Dermis blood vessel endothelial cell (primary cell): ENCODE data around the gene PCDH15. TPM values are rescaled to one million over a fixed set of nuclear protein-coding genes. Genes with fewer than 3 reads are reported as not detected.

Source experiments
- DNase-seq: peaks from one replicate; pipeline ENCODE4 v3.0.0; 2010
- total RNA-seq: library from RNA; depleted of rRNA; stranded (reverse); fragments of >200 nt; gene quantifications from 2 replicates; pipeline ENCODE4 v1.2.3, GENCODE V29; 2014

Gene PCDH15
- total RNA-seq, 1 donor from 2014 or later: not detected

DNA sequence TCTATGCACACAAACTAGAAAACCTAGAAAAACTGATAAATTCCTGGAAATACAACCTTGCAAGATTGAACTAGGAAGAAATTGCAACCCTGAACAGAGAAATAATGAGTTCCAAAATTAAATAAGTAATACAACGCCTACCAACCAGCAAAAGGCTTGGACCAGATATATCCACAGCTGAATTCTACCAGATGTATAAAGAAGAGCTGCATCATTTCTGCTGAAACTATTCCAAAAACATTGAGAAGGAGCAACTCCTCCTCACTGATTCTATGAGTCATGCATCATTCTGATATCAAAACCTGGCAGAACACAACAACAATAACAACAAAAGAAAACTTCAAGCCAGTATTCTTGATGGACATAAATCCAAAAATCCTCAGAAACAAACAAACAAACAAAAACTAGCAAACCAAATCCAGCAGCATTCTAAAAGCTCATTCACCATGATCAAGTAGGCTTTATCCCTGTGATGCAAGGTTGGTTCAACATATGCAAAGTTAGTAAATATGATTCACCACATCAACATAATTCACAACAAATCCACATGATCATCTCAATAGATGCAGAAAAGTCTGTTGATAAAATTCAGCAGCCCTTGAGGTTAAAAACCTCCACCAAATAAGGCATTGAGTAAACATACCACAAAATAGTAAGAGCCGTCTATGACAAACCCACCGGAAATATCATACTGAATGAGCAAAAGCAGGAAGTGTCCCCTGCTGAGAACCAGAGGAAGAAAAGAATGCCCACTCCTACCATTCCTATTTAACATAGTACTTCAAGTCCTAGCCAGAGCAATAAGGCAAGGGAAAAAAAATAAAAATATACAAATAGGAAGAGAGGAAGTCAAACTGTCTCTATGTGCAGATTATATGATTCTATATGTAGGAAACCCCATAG is 98.2 kb downstream of the PCDH15 start:
- DNase-seq: no peak

DNA sequence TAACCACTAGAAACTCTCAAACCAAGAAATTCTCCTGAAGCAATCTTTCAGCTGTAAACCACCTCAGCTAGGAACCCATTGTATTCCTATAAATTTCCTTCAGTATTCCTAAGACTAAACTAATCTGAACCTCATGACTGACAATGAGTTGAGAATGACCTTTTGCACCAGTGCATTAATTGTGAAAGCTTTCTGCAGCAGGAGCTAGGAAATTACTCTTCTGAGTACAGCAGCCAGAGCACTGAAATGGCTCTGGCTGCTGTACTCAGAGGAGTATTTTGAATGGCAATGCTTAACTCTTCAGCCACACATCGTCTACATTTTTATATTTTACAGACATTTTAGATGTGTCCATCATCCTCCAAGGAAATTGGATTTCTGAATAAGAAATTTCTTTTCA is 109.7 kb downstream of the PCDH15 start:
- DNase-seq: no peak

DNA sequence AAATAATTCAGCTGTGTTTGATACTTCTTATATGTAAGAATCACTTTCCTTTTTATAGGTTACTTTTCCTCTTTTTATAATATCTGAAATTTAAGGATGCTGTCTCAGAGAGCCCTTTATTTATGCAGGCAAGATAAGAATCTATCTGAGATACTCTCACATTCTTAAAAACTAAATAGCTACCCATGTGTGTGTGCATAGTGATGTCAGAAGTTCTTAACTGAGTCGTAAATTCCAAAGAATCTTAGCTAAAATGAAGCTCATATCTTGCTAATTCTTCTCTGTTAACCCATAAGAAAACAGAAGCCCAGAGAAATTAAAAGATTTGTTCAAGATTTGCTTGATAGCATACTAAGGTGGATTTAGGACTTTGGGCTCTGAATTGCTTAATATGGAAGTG is 118.5 kb downstream of the PCDH15 start:
- no peak for DNase-seq

DNA sequence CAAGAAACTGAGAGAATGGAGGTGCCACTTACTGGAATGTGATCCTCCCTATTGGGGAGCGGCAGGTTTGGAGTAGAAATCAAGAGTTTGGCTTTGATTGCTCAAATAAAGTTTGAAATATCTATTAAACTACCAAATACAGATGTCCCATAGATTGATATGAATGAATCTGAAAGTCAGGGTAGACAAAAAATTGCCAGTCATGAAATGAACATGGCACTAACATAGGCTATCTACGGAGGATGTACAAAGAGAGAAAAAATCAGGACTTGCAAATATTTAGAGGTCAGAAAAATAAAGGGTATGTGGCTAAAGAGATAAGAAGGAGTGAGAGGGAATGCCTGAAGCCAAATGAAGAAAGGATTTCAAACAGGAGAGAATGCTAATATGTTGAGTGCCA is 119.9 kb downstream of the PCDH15 start:
- DNase-seq: no peak

DNA sequence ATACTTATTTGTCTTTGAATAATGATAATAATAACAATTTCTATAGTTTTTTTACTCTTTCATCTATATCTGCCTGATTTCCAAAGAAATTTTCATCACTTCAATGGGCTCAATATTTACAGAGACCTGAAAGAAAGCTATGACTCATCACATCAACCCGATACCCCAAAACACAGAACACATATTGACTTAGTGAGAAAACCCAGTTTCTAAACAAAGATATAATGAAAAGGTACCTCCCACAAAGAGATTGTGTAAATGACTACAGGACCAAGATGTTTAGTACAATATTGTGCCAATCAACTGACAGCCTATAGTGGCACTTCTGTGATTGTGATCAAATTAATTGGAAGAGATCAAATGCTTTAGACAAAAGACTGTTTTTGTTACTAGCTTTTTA is 133.9 kb downstream of the PCDH15 start:
- DNase-seq: no peak

DNA sequence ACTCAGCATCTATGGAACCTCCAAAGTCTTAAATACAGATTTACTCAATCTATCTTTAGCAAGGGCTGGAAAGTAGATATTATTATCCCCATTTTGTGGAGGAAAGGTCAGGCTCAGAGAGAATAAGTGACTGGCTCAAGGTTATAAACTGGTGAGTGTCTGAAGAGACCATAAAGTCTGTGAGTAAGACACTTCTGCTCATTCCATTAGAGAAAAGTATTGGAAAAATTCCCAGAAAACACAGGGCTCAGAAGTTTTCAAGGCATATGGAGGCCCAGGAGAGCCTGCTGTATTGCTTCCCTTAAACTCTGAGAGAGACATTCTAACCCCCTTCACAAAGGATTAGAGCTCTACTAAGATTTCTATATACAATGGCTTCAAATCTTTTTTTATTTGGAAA is 134.8 kb downstream of the PCDH15 start:
- DNase-seq: no peak

DNA sequence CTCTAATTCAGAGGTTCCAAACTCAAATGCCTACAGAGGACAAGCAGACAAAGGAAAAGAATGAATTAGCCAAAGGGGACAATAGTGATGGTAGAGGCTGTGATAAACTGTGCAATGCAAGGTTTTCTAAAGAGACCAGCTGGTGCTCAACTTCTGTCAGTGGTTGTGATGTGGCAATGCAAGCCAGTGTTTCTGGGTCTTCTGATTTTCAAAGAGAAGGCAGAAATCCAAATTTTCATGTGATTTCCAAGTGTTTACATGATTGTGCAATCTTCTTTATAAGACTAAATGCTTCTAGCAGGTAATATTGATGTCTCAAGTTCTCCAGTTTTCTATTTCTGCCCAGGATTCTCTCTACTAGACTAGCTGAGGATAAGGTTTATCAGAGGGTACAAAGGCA is 135.9 kb downstream of the PCDH15 start:
- no peak for DNase-seq

DNA sequence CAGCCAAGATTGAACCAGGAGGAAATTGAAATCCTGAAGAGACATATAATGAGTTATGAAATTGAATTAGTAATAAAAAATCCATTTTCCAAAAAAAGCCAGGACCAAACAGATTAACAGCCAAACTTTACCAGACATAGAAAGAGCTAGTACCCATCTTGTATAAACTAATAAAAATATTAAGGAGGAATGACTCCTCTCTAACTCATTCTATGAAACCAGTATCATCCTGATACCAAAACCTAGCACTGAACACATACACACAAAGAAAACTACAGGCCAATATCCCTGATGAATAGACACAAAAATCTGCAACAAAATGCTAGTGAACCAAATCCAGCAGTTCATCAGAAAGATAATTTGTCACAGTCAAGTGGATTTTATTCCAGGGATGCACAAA is 140.6 kb downstream of the PCDH15 start:
- no peak for DNase-seq

DNA sequence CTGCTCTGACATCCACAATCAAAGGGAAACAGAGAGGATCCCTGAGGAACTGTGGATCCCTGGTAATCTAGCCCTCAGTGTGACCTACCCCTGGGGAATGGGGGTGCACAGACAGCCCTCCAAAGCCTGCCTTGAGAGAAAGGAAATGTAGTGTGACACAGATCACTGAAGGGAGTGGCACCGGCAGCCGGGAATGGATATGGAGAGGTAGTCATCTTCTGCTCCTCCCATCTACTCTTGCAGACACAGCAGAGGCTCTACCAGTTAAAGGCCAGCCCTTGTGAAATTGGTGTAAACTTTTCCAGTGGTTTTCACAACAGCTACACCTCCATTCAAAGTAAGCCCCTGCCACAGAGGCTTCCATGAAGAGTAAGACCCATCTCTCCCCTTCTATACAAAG is 144.4 kb downstream of the PCDH15 start:
- no peak for DNase-seq

DNA sequence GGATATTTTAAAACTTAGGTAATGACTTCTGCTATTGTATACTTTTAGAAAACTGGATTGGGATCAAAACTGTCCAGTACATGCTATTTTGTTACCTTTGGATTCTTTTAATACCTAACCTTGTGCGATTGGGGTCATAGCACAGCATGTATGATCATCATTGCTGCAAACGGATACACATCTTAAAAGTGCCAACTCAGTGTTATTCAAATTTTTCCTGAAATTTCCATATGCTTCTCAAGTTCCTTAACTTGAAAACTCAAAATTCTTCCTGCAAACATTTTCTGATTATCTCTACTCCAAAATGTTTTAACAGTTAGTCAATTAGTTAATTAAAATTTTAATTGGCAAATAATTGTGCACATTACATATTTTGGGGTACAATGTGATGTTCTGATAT is 147.5 kb downstream of the PCDH15 start:
- DNase-seq: no peak

DNA sequence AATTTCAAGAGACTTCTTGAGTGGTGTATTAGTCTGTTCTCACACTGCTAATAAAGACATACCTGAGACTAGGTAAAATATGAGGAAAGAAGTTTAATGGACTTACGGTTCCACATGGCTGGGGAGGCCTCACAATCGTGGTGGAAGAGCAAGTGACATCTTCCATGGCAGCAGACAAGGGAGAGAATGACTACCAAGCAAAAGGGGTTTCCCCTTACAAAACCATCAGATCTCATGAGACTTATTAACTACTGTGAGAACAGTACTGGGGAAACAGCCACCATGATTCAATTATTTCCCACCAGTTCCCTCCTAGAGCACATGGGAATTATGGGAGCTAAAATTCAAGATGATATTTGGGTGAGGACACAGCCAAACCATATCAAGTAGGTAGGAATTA is 150.5 kb downstream of the PCDH15 start:
- DNase-seq: no peak

DNA sequence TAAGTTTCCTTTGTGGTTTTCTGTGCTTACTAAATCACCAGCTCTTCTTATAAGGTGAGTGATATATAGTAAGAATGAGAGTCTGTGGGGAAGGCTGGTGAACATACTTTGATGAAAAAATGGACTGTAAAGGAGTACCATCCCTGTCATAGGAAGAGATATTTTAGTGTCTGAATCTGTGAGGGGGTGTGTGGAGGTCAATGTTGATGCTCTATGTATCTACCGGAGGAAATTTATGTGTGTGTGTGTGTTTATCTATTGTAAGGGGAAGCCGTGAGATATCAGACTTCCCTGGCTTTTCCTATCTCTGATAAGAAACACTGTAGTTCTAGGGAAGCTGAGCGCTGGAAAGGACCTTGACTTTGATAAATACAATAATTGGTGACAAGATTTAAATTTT is 179.0 kb downstream of the PCDH15 start:
- no peak for DNase-seq

DNA sequence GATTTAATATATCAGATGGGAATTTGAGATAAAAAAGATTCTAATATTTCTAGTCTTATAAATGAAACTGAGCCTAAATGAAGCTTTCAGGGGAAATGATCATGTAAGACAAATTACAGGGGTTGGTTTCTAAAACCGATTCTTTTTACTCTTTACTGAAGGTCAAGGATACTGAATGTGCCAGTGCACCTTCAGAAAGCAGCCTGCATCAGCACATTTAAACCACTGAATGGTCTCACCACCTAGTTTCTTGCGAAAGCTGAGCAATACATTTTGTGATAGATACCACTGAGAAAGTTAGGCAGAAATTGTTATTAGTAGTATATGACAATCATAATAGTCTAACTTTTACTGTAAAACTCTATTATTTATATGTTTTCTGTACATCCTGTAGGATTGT is 180.7 kb downstream of the PCDH15 start:
- no peak for DNase-seq

DNA sequence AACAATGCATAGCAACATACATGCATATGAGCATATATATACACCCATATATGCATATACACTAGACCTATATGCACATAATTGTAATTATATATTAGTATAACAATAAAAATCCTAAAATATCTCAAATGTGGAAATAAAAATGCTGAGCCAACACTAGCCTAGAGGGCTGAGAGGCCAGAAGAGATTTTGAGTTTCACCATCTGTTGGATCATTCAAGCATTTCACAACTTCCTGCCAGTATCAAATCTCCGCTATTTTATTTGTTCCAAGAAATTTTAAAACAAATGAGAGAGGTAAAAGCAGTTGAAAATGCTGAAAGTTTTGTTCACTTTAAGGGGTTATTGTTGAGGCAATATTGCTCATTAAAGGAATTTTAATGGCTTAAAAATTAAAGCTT is 187.0 kb downstream of the PCDH15 start:
- DNase-seq: no peak

DNA sequence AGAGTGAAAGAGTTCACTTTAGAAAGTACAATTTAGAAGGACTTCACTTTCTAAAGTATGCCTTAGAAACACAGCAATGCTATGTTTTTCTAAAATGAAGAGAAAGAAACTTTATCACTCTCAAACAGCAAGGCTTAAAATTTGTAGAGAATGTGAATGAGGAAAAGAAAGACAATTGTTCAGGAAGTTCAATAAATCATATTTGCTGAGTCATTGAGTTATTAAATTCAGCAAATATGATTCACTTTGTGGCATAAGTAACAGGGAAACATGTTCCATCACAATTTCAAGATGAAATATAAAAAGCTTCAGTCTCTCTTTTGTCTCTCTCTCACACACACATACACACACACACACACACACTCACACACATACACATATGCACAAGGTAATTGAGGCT is 187.9 kb downstream of the PCDH15 start:
- DNase-seq: peak; percentile 26

DNA sequence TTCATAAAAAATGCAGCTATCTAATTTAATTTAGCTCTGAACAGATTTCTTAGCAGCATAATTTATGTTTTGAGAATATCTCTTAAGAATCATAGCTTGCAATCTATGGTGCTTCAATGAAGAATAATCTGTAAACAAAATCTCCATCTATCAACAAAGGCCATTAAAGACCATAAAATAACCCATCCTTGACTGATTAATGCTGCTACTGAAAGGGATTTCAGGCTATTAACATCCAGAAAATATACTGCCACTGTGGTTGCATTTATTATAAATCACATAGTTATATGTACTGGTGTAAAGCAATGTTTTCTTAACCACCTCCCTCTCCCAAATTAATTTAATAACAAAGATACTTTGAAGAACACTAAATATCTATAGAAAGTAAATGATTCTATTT is 191.6 kb downstream of the PCDH15 start:
- DNase-seq: no peak

DNA sequence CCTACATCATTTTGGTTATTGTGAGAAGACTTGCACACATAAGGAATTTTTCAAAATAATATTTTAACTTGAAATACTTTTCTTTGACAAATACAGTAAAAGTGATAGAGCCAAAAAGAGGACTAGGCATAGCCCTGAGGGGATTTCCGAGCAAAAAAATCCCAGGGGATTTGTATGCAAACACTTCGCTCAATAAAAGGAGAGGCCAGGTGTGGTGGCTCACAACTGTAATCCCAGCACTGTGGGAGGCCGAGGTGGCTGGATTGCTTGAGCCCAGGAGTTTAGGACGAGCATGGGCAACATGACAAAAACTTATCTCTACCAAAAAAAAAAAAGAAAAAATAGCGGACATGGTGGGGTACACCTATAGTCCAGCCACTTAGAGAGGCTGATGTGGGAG is 193.0 kb downstream of the PCDH15 start:
- no peak for DNase-seq

DNA sequence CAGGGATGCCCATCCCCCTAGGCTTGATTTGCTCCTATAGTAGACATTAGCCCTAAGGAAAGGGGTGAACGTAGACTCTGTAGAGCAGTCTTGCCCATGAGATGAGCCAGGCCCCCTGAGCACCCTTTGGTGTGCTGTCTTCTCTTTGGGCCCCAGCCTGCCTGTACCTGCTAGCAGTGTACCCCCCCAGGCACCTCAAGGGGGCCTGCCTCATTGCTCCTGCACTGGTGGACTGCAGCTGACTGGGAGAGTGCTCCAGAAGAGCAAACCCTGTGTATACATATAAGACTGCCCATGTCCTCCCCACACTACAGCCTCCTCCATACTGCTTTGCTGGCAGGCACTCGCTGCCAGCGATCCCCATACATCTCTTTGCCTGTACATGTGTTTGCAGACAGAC is 206.7 kb downstream of the PCDH15 start:
- DNase-seq: no peak

DNA sequence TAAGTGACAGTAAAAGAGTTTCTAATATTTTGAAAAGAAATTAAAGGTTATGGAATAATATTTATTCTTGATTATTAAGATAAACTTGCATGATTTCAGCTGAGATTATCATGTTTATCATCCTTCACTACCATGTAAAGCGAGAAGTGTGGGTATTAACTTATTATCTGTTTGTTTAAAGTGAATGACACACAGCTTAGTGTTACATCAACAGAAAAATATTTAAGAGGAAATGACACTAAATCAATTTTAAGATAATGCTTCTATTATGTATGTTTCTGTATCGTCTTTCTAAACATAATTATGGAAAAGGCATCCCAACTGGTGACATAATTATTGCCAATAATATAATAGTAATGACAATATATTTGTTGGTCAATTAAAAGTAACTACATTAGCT is 213.1 kb downstream of the PCDH15 start:
- no peak for DNase-seq

DNA sequence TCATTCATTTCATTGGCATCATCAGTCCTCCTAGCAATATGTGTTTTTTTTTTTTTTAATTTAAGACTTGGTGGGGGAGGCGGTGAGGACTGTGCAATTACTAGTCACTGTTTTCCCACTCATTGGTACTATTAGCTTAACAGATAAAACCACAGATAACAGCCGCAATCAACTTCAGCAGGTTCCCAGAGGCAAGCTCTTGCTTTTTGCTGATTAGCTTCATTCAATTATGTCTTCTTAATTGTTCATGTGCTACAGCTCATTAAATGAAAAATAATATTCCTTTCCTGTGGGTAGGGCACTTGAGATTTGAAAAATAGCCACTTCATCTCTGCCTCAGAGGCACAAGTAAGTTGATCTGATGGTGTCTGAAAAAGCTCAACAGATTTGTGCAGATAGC is 215.5 kb downstream of the PCDH15 start:
- DNase-seq: no peak

DNA sequence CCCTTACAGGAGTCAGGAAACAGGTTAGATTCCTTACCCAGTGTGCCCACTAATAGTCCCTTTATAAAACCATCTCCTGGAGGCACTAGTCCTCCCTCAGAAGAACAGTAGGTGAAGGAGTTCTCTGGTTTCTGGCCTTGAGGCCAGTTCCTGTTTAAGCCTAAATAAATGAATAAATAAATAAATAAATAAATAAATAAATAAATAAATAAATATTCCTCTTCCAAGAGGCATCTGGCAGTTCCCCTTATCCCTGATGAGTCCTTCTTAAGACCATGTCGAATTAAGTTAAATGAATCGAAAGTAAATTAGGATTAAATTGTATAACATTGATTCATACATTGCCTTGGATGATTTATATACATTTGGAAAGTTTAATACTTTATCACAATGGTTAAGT is 223.3 kb downstream of the PCDH15 start:
- no peak for DNase-seq

DNA sequence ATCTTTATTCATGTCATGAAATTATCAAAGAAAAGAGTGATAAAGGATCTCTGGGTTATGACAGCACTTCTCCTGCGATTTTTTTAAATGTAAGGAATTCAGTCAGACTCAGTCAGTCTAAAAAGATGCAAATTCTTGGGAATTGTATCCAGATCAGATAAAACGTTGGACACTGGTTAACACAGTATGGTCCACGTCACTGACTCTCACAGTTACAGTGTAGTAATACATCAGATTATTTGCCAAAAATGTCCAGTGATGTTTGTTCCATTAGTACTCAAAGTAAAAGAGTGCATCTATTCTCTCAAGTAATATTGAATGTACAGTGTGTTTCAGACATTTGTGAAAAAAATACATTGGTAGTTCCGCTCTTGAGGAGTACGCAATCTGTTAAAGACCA is 224.5 kb downstream of the PCDH15 start:
- DNase-seq: no peak

DNA sequence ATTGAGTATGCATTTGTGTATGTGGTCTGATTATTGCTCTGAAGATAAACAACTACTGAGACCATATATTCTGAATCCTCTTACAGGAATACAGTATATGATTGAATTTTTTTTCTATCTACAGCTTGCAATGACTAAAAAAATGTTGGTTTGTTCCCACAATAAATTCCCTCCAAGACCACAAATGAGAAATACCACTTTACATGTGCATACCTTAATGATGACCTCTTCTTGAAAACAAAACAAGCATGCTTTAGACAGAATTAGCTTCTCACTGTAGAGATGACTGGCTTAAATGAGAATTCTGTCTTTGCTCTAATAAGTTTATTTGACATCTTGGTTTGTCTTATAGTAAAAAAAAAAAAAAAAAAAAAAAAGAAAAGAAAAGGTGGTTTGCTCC is 241.5 kb downstream of the PCDH15 start:
- DNase-seq: no peak

DNA sequence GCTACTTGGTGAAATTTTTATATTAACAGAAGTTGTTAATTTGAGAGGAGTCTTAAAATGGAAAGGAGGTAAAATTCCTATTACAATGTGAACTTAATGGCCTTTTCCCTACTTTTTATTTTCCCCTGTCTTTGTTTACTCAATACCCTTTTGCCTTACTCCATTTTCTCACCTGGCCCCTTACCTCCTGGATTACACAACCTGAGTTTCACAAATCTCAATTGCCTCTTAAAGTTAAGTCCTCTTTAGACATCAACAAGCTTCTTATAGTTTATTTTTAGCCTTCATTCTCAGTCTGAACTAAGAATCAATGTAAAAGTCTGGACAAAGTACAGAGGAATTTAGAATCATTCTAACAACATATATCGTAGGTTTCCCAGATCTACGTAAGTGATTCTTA is 247.0 kb downstream of the PCDH15 start:
- no peak for DNase-seq

DNA sequence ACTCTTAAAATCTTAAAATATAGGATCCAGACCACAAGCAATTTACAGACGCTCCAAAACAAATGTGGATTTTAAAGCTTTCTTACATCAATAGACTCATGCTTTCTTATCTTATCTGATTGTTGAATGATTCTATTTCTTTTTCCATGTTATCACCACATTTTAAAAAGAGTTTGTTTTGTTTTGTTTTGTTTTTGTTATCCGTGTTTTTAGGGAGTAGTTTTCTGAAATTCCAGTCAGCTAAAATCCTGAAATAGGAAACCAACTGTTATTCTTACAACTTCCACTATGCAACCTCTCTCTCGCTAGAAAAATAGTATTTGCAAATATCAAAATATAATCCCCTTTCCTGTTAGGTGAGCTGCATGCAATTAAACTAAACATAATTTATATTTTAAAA is 251.0 kb downstream of the PCDH15 start:
- no peak for DNase-seq
